SK-N-MC (cell line): Measurements from ENCODE around the gene SLC9A9.

Experiments
- EZH2 ChIP-seq: fragments of 200-600 bp; sonication (generic); IDR thresholded peaks from one replicate; pipeline ENCODE4 v1.6.1; 2017; ENCODE audit warnings: antibody characterized with exemption
- FOXP2 ChIP-seq: optimal IDR thresholded peaks from 2 replicates; pipeline ENCODE3; 2011; ENCODE audit warnings: mild to moderate bottlenecking, moderate library complexity; ENCODE audit not compliant: insufficient read depth; ENCODE audit errors: extremely low read length, control extremely low read depth
- POLR2AphosphoS5 ChIP-seq: IDR thresholded peaks from 2 replicates; pipeline ENCODE4 v1.6.1; 2012; ENCODE audit warnings: mild to moderate bottlenecking, low read depth, low read length, borderline replicate concordance

DNA sequence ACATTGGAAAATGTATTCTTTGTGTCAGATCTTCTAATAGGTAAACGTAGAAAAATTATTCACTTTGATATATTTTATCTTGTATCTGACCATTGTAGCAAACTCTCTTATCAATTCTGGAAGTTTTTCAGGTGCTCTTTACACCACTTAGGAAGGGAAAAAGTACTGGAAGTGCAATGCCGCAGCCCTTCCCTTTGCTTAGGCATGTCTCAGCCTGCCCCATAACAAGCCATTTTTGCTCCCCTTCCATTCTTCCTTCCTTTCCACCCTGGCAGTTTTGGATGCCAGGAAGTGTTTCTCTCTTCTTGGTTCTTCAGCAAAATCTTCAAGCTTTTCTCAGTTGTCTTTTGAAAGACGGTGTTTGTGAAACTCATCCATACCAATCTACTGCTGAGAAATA lies 34.9 kb upstream of the SLC9A9 start:
- no peak for TF ChIP-seq POLR2AphosphoS5
- TF ChIP-seq EZH2 = no peak
- TF ChIP-seq FOXP2 = no peak
